Activated CD4-positive, alpha-beta T cell treated with anti-CD3 and anti-CD28 coated beads for 36 hours (primary cell): ENCODE data around the gene GALNT10. TPM values are rescaled to one million over a fixed set of nuclear protein-coding genes. Genes with fewer than 3 reads are reported as not detected.

Experiments
- ATAC-seq: fragments of 200-7000 bp; cut with Tn5 transposase; one replicate; pipeline ENCODE4 v1.10.0; 2021; ENCODE audit warnings: mild to moderate bottlenecking, moderate library complexity
- CTCF ChIA-PET: fragments of 350-600 bp; sonication (Branson Sonifier 250); formaldehyde crosslinking; loops from one replicate; lab custom pipeline; 2021; ENCODE audit warnings: antibody characterized with exemption; lab: Charles Lee
- POLR2A ChIA-PET: fragments of 350-600 bp; sonication (Branson Sonifier 250); formaldehyde crosslinking; loops from one replicate; lab custom pipeline; 2021; ENCODE audit warnings: antibody characterized with exemption, inconsistent platforms; lab: Charles Lee
- DNase-seq: peaks from one replicate; pipeline ENCODE4 v3.0.0-alpha.2; 2020
- H3K27ac Mint-ChIP-seq: one replicate; pipeline ENCODE4 v1.8.0; 2021; ENCODE audit warnings: mixed read lengths
- H3K27me3 Mint-ChIP-seq: one replicate; pipeline ENCODE4 v1.8.0; 2021; ENCODE audit warnings: mixed read lengths
- H3K36me3 Mint-ChIP-seq: one replicate; pipeline ENCODE4 v1.8.0; 2021; ENCODE audit warnings: low read depth, mixed read lengths
- H3K4me1 Mint-ChIP-seq: one replicate; pipeline ENCODE4 v1.8.0; 2021; ENCODE audit warnings: mixed read lengths
- H3K4me3 Mint-ChIP-seq: one replicate; pipeline ENCODE4 v1.8.0; 2021; ENCODE audit warnings: mild to moderate bottlenecking, moderate library complexity, mixed read lengths
- H3K9me3 Mint-ChIP-seq: one replicate; pipeline ENCODE4 v1.8.0; 2021; ENCODE audit warnings: low read depth, mixed read lengths
- intact Hi-C, 2 experiments: fragments of 100-400 bp; cut with DNase I in 1 of 2; cut with micrococcal nuclease in 1 of 2; formaldehyde crosslinking; loops; one replicate each; pipeline versions ENCODE4 v1.14.2 to v1.15.1; 2022 to 2024; cut with DNase I, micrococcal nuclease
- total RNA-seq, 2 experiments: library from RNA; stranded (reverse); gene quantifications; one replicate each; pipeline ENCODE4 v1.2.3, GENCODE V29; 2021

Gene GALNT10
- total RNA-seq, 2 experiments from 2014 or later, result 29.9 to 49.1 TPM

DNA sequence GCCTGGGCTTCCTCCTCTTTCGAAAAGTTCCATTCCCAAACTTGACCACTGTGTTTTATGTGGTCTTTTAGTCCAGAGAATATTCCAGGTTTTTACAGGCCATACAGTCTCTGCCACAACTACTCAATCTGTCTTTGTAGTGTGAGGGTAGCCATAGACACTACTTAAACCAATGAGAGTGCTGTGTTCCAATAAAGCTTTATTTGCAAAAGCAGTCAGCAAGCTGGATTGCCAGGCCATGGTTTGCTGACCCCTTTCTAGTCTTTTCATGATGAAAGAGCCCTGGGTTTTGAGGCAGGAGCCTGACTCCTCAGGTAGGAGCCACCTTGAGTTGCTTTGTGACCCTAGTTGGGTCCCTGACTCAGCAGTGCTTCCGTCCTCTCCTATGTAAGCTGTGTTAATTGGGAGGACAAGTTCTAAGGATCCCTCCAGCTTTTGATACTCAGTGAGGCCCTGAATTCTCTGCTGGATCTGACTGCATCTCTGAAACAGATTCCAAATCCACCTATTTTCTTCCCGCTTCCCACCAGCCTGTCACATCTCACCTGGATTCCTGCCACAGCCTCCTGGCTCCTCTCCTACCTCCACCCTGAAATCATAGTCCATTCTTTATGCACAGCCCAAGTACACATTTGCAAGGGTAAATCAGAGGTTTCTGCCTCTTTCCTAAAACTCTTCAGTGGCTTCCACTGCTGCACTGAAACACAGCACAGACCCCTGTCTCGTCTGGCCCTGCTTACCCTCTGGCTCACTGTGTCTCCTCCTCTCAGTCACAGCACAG lies 13.5 kb downstream of the GALNT10 start:
- DNase-seq (no peak), ATAC-seq (no peak)
- CTCF ChIA-PET, result interaction anchor here (1.0 kb wide), 1 partner anchor 132 kb away, joined by 3 read pairs; no protein-coding TSS in a partner anchor
- Mint-ChIP-seq H3K27me3 (no peaks in the 10 kb centered on the region), H3K4me3 (peak overlapping the region; percentile 64), H3K9me3 (peaks cover 2% of the 10 kb centered on the region), H3K27ac (peak overlapping the region; percentile 85), H3K36me3 (peaks cover 38% of the 10 kb centered on the region), H3K4me1 (peaks cover 55% of the 10 kb centered on the region)
- intact Hi-C loops, result loop anchor here (1.0 kb wide), 1 partner anchor 10 kb away; no protein-coding TSS in a partner anchor
- POLR2A ChIA-PET, result interaction anchor here (0.7 kb wide), 1 partner anchor 474 kb away, joined by 4 read pairs; no protein-coding TSS in a partner anchor

DNA sequence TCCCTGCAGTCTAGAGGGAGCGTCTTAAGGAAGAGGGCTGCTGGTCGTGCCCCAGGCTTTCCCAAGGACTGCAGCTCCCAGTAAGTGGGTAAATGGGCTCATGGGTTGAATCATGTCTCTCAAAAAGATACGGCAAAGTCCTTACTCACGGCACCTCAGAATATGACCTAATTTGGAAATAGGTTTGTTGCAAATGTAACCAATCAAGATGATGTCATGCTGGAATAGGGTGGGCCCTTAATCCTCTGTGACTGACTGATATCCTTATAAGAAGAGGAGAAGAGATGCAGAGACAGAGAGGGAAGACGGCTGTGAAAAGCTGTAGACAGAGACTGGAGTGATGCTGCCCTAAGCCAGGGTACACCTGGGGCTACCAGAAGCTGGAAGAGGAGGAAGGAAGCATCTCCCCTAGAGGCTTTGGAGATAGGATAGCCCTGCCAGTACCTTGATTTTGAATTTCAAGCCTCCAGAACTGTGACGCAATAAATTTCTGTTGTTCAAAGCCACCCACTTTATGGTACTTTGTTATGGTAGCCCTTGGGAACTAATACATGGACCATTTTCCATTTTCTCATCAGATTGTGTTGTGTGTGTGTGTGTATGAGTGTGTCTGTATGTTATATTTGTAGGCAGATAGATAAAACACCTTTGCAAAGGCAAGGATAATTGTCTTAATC lies 15.0 kb downstream of the GALNT10 start:
- H3K27ac Mint-ChIP-seq, result no peak overlapping the region
- intact Hi-C loops, result no loop called here
- ChIA-PET CTCF (interaction anchor here (0.9 to 1.3 kb wide), 3 partner anchors 8 to 14 kb away, joined by 3 to 6 read pairs (median 5); no protein-coding TSS in a partner anchor), POLR2A (interaction anchor here (0.6 kb wide), 1 partner anchor 68 kb away, joined by 3 read pairs; no protein-coding TSS in a partner anchor)
- DNase-seq, result no peak
- H3K4me1 Mint-ChIP-seq, result peaks cover 40% of the 10 kb centered on the region
- H3K9me3 Mint-ChIP-seq, result peaks cover 2% of the 10 kb centered on the region
- peaks cover 35% of the 10 kb centered on the region for H3K36me3 Mint-ChIP-seq
- no peak overlapping the region for H3K4me3 Mint-ChIP-seq
- no peak for ATAC-seq
- H3K27me3 Mint-ChIP-seq, result no peaks in the 10 kb centered on the region

DNA sequence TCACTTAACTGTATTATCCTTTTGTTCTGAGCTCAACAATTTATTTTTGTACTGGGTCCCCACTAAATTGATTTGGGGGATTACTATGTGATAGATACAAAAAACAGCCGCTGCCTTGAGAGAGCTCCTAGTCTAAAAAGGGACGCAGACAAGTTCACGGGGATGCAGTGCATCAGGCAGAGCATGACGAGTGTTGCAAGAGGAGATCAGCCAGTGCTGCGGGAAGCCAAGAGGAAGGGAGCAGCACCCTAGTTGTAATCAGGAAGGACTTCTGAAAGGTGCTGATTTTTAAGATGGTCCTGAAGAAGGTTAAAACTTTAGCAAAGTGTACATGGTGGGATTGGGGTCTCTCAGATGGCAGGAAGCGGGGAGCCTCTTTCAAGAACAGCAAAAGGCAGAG lies 15.8 kb downstream of the GALNT10 start:
- ChIA-PET POLR2A (interaction anchor here (0.6 to 0.7 kb wide), 2 partner anchors 26 to 67 kb away, joined by 3 read pairs; no protein-coding TSS in a partner anchor), CTCF (interaction anchor here (0.9 to 1.3 kb wide), 3 partner anchors 9 to 14 kb away, joined by 3 to 6 read pairs (median 5); no protein-coding TSS in a partner anchor)
- peaks cover 35% of the 10 kb centered on the region for H3K36me3 Mint-ChIP-seq
- no peak overlapping the region for H3K4me3 Mint-ChIP-seq
- intact Hi-C loops, result no loop called here
- peaks cover 40% of the 10 kb centered on the region for H3K4me1 Mint-ChIP-seq
- H3K9me3 Mint-ChIP-seq, result peaks cover 2% of the 10 kb centered on the region
- H3K27ac Mint-ChIP-seq, result peak overlapping the region; percentile 38
- DNase-seq (no peak), ATAC-seq (no peak)
- no peaks in the 10 kb centered on the region for H3K27me3 Mint-ChIP-seq

DNA sequence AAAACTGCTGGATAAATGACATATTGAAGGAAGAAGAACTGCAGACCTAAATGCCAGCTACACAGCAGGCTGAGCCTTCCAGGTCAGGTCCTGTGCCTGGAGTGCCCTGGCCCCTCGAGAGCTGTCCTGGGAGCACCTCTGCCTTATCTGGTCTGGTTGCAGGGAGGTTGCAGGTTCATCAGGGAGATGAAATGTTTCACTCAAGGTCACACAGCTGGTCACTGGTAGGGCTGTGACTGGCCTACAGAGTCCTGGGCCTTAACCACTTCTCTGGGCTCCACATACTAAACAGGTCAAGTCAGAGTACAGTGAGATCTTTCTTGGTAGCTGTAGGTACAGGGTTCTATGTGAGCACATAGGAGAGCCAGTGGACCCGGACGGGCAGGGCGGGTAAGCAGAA lies 16.7 kb downstream of the GALNT10 start:
- no peak overlapping the region for H3K4me3 Mint-ChIP-seq
- no peaks in the 10 kb centered on the region for H3K27me3 Mint-ChIP-seq
- ATAC-seq (no peak), DNase-seq (no peak)
- ChIA-PET CTCF (interaction anchor here (0.6 to 1.1 kb wide), 2 partner anchors 134 to 183 kb away, joined by 3 read pairs; no protein-coding TSS in a partner anchor), POLR2A (interaction anchor here (0.6 to 0.9 kb wide), 2 partner anchors 14 to 16 kb away, joined by 3 read pairs; no protein-coding TSS in a partner anchor)
- intact Hi-C loops, result no loop called here
- H3K27ac Mint-ChIP-seq, result no peak overlapping the region
- peaks cover 42% of the 10 kb centered on the region for H3K36me3 Mint-ChIP-seq
- peaks cover 31% of the 10 kb centered on the region for H3K4me1 Mint-ChIP-seq
- peaks cover 2% of the 10 kb centered on the region for H3K9me3 Mint-ChIP-seq

DNA sequence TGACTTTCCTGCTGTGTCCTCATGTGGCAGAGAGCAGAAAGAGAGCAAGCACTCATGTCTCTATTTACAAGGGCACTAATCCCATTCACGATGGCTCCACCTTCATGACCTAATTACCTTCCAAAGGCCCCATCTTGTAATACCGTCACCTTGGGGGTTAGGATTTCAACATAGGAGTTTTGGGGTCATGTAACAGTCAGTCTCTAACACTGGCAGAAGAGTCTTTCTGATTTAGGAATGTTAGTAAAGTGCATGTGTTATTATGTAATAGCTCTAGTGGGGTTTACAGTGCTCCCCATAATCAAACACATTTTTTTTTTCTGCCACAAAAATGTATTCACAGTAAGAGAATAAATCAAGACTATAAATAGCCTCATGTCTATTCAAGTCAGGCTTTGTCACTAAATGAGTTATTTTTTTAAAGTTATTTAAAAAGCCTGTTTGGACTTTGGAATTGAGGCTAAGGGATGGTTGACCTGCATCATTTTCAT lies 19.1 kb downstream of the GALNT10 start:
- ChIA-PET POLR2A (no interaction called here), CTCF (interaction anchor here (1.0 kb wide), 1 partner anchor 8 kb away, joined by 3 read pairs; no protein-coding TSS in a partner anchor)
- intact Hi-C loops, result loop anchor here (5.0 kb wide), 2 partner anchors 103 to 548 kb away; partner anchors contain the start of gene LARP1 (in 1 of the 2)
- ATAC-seq, result no peak
- peaks cover 49% of the 10 kb centered on the region for H3K36me3 Mint-ChIP-seq
- H3K9me3 Mint-ChIP-seq, result peaks cover 2% of the 10 kb centered on the region
- H3K27ac Mint-ChIP-seq, result no peak overlapping the region
- DNase-seq, result no peak
- H3K4me3 Mint-ChIP-seq, result no peak overlapping the region
- no peaks in the 10 kb centered on the region for H3K27me3 Mint-ChIP-seq
- H3K4me1 Mint-ChIP-seq, result peaks cover 26% of the 10 kb centered on the region

DNA sequence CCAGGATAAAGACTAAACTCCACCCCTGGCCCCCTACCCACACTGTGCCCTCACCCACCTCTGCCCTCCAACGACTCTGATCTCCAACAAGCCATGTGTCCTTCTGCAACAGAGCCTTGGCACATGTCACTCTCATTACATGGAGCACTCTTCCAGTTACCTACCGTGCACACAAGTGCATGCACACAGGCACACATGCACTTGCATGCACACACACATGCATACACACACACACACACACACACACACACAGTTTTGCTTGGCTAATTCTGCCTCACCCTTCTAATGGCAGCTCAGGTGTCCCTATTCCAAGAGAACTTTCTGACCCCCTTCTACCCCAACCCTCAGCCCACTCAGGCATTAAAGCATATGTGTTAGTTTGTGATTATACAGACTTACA lies 19.6 kb downstream of the GALNT10 start:
- Mint-ChIP-seq H3K4me3 (no peak overlapping the region), H3K4me1 (peaks cover 27% of the 10 kb centered on the region), H3K27ac (no peak overlapping the region), H3K9me3 (peaks cover 2% of the 10 kb centered on the region), H3K27me3 (no peaks in the 10 kb centered on the region), H3K36me3 (peaks cover 46% of the 10 kb centered on the region)
- ChIA-PET CTCF (no interaction called here), POLR2A (no interaction called here)
- no peak for DNase-seq
- ATAC-seq, result no peak
- intact Hi-C loops, result loop anchor here (5.0 kb wide), 2 partner anchors 102 to 547 kb away; partner anchors contain the start of gene LARP1 (in 1 of the 2)

DNA sequence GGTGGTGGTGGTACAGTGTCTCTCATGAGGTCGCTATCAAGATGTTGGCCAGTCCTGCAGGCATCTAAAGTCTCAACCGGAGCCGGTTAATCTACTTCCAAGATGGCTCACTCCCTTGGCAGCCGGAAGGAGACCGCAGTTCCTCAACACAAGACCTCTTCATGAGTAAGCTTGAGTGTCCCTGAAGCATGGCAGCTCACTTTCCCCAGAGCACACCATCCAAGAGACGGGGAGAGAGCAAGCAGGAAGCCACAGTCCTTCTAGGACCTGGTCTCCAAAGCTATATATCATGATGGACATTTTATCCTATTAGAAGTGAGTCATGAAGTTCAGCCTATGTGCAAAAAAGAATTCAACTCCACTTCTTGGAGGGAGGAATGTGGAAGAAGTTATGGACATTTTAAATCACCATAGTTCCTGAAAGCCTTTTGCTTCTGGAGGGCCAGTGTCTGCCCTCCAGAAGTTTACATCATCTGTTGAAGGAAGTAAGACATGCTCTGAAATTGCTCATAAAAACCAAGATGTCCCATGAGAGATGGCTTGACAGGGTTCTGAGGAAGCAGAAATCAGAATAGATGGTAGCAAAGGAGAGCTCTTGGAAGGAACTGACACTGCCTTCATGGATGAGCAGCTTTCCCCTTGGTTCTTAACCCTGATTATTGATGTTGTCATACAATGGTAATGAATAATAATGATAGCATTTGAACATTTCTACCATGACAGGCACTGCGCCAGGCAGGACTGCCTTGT lies 21.3 kb downstream of the GALNT10 start:
- DNase-seq (no peak), ATAC-seq (no peak)
- Mint-ChIP-seq H3K36me3 (peaks cover 44% of the 10 kb centered on the region), H3K9me3 (peaks cover 2% of the 10 kb centered on the region), H3K4me1 (peaks cover 34% of the 10 kb centered on the region), H3K27me3 (no peaks in the 10 kb centered on the region), H3K27ac (no peak overlapping the region), H3K4me3 (no peak overlapping the region)
- ChIA-PET POLR2A (no interaction called here), CTCF (interaction anchor here (1.2 to 1.4 kb wide), 3 partner anchors 10 to 28 kb away, joined by 3 to 4 read pairs (median 4); no protein-coding TSS in a partner anchor)
- intact Hi-C loops, result loop anchor here (5.0 kb wide), 2 partner anchors 100 to 545 kb away; partner anchors contain the start of gene LARP1 (in 1 of the 2)

DNA sequence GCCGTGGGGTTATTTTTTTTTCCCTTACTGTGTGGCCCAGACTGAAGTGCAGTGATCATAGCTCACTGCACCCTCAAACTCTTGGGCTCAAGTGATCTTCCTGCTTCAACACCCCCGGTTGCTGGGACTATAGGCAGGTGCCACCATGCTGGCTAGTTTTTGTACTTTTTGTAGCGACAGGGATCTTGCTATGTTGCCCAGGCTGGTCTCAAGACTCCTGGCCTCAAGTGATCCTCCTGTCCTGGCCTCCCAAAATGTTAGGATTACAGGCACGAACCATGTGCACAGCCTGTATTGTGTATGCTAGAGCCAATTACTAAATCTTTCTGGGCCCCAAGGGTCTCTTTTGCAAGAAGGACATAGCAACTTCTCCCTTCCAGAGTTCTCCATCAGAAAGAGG lies 23.1 kb downstream of the GALNT10 start:
- intact Hi-C loops, result loop anchor here (5.0 kb wide), 2 partner anchors 99 to 544 kb away; partner anchors contain the start of gene LARP1 (in 1 of the 2)
- Mint-ChIP-seq H3K36me3 (peaks cover 41% of the 10 kb centered on the region), H3K27ac (peak overlapping the region; percentile 56), H3K4me1 (peaks cover 47% of the 10 kb centered on the region), H3K9me3 (no peaks in the 10 kb centered on the region), H3K4me3 (no peak overlapping the region), H3K27me3 (no peaks in the 10 kb centered on the region)
- DNase-seq, result no peak
- ATAC-seq, result no peak
- POLR2A ChIA-PET, result no interaction called here
- CTCF ChIA-PET, result interaction anchor here (0.5 to 1.5 kb wide), 3 partner anchors 13 to 19 kb away, joined by 3 to 6 read pairs (median 3); no protein-coding TSS in a partner anchor

DNA sequence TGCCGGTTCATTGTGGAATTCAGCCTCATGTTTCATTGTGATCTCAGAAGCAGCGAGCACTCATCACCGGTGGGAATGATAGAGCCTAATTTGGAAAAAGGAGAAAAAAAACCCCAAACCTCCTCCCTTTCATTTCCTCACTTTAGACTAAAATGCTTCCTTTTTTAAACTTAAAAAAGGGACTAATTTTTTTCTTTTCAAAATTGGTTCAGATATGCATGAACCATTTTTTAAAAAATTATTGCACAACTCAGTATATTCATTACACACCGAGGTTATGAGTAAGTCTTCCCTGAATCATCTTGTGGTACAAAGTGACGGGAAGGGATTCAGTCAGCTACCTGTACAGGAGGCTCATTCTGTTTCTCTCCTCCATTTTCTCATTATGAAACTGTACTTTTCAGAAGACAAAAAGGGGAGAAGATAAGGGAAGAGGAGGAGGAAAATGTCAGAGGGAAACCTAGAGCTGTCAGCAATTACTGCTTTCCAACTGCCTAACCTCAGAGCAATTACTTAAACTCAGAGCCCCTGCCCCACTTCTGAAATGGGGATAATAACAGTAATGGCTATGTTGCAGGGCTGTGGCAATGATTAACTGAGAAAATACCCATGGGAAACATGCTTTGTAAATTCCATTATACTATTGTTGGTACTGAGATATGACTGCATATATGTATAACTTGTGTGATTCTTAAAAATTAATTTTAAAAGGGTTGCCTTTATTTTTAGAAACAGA lies 24.0 kb downstream of the GALNT10 start:
- peak overlapping the region; percentile 34 for H3K4me3 Mint-ChIP-seq

More for the DNA sequence above, 24.0 kb downstream of the GALNT10 start:
- ChIA-PET CTCF (interaction anchor here (0.9 to 1.0 kb wide), 4 partner anchors 14 to 190 kb away, joined by 3 to 5 read pairs (median 4); no protein-coding TSS in a partner anchor), POLR2A (interaction anchor here (0.6 to 1.1 kb wide), 2 partner anchors 25 to 301 kb away, joined by 6 read pairs; partner anchors contain the start of gene GALNT10)
- Mint-ChIP-seq H3K36me3 (peaks cover 34% of the 10 kb centered on the region), H3K27me3 (no peaks in the 10 kb centered on the region), H3K27ac (peak overlapping the region; percentile 87), H3K4me1 (peaks cover 51% of the 10 kb centered on the region), H3K9me3 (no peaks in the 10 kb centered on the region)
- DNase-seq (no peak), ATAC-seq (peak; percentile 93)
- intact Hi-C loops, result loop anchor here (1.0 to 5.0 kb wide), 7 partner anchors 11 to 543 kb away; partner anchors contain the start of genes GALNT10 (in 1 of the 2) and LARP1 (in 1 of the 2)
